OCI-LY3 (cell line): ENCODE measurements around the gene SCYL3.

ENCODE experiments used
- H2AFZ ChIP-seq: fragments of 200-600, 300-600 bp; shearing (Covaris generic); 2 replicates; pipeline ENCODE4 v1.6.0; 2014; ENCODE audit warnings: antibody characterized with exemption, low read depth, low read length
- H3K27ac ChIP-seq: fragments of 200-600, 300-600 bp; sonication (generic); 2 replicates; pipeline ENCODE4 v1.5.1; 2014; ENCODE audit warnings: mild to moderate bottlenecking, low read length, moderate library complexity, mixed read lengths
- H3K27me3 ChIP-seq: fragments of 200-600, 300-600 bp; sonication (generic); 2 replicates; pipeline ENCODE4 v1.6.1; 2014; ENCODE audit warnings: low read depth, low read length, mixed read lengths
- H3K36me3 ChIP-seq: fragments of 200-600, 300-600 bp; sonication (generic); replicated peaks from 2 replicates; pipeline ENCODE3; 2014; ENCODE audit warnings: low read depth, low read length, mixed read lengths
- H3K4me1 ChIP-seq: fragments of 300-600, 200-600 bp; sonication (generic); 2 replicates; pipeline ENCODE4 v1.6.1; 2014; ENCODE audit warnings: low read length, mixed read lengths
- H3K4me2 ChIP-seq: fragments of 200-600, 300-600 bp; sonication (generic); 2 replicates; pipeline ENCODE4 v1.6.1; 2014; ENCODE audit warnings: low read length, mixed read lengths
- H3K4me3 ChIP-seq: fragments of 300-600, 200-600 bp; sonication (generic); 2 replicates; pipeline ENCODE4 v1.5.1; 2014; ENCODE audit warnings: antibody characterized with exemption, mild to moderate bottlenecking, low read length, moderate library complexity
- H3K79me2 ChIP-seq: fragments of 300-600, 200-600 bp; shearing (Covaris generic); 2 replicates; pipeline ENCODE4 v1.6.1; 2014; ENCODE audit warnings: mild to moderate bottlenecking, low read length, mixed read lengths
- H3K9ac ChIP-seq: fragments of 300-600, 200-600 bp; shearing (Covaris generic); 2 replicates; pipeline ENCODE4 v1.6.0; 2014; ENCODE audit warnings: mild to moderate bottlenecking, low read length, moderate library complexity
- H3K9me3 ChIP-seq: fragments of 200-600, 300-600 bp; shearing (Covaris generic); 2 replicates; pipeline ENCODE4 v1.6.1; 2014; ENCODE audit warnings: low read length, mixed read lengths; ENCODE audit not compliant: insufficient read depth
- H4K20me1 ChIP-seq: fragments of 200-600, 300-600 bp; sonication (generic); 2 replicates; pipeline ENCODE4 v1.6.1; 2016; ENCODE audit warnings: low read length, mixed read lengths; ENCODE audit not compliant: insufficient read depth
- CTCF ChIP-seq: fragments of 200-600, 300-600 bp; sonication (generic); IDR thresholded peaks from 2 replicates; pipeline ENCODE4 v1.5.1; 2014; ENCODE audit warnings: antibody characterized with exemption, low read length, low read depth
- EZH2phosphoT487 ChIP-seq: fragments of 200-600 bp; shearing (Covaris generic); IDR thresholded peaks from 2 replicates; pipeline ENCODE4 v1.6.1; 2018; ENCODE audit warnings: antibody characterized with exemption, mixed run types, low read depth

The SCYL3 gene

GRCh38 chr1:169892176-169892926 lies 1.3 kb downstream of the SCYL3 start:
- Histone ChIP-seq H3K9me3 (no peaks in the 10 kb centered on the region), H3K36me3 (peaks cover 8% of the 10 kb centered on the region), H3K27me3 (no peaks in the 10 kb centered on the region), H3K4me2 (peak overlapping the region; percentile 84), H3K79me2 (peaks cover 47% of the 10 kb centered on the region), H3K27ac (peak overlapping the region; percentile 83), H4K20me1 (peaks cover 8% of the 10 kb centered on the region; the same call in 1 of the 2 replicates), H3K9ac (peak overlapping the region; percentile 87), H2AFZ (no peak overlapping the region), H3K4me3 (peak overlapping the region; percentile 81), H3K4me1 (peaks cover 36% of the 10 kb centered on the region)
- TF ChIP-seq EZH2phosphoT487 (no peak), CTCF (no peak)

- TF ChIP-seq CTCF = no peak
- no peak for TF ChIP-seq EZH2phosphoT487
- Histone ChIP-seq H4K20me1 (peaks cover 8% of the 10 kb centered on the region; the same call in 1 of the 2 replicates), H3K4me1 (peaks cover 36% of the 10 kb centered on the region), H3K4me3 (peak overlapping the region; percentile 81), H3K27me3 (no peaks in the 10 kb centered on the region), H3K4me2 (peak overlapping the region; percentile 84), H3K79me2 (peaks cover 47% of the 10 kb centered on the region), H3K9me3 (no peaks in the 10 kb centered on the region), H3K27ac (peak overlapping the region; percentile 42), H2AFZ (no peak overlapping the region), H3K36me3 (peaks cover 14% of the 10 kb centered on the region), H3K9ac (peak overlapping the region; percentile 34)
Observed at GRCh38 chr1:169891539-169891885, 2.2 kb downstream of the SCYL3 start.

GRCh38 chr1:169890761-169891538 lies 2.7 kb downstream of the SCYL3 start:
- peak overlapping the region; percentile 34 for H3K9ac ChIP-seq

More at GRCh38 chr1:169890761-169891538, 2.7 kb downstream of the SCYL3 start:
- Histone ChIP-seq H3K4me2 (peak overlapping the region; percentile 84), H3K9me3 (no peaks in the 10 kb centered on the region), H3K36me3 (peaks cover 19% of the 10 kb centered on the region), H3K27ac (peak overlapping the region; percentile 42), H3K4me1 (peaks cover 33% of the 10 kb centered on the region), H3K27me3 (no peaks in the 10 kb centered on the region), H3K4me3 (peak overlapping the region; percentile 81), H4K20me1 (peaks cover 8% of the 10 kb centered on the region; the same call in 1 of the 2 replicates), H2AFZ (no peak overlapping the region), H3K79me2 (peaks cover 47% of the 10 kb centered on the region)
- no peak for TF ChIP-seq CTCF
- TF ChIP-seq EZH2phosphoT487 = no peak
